ENCODE data around the gene MAP4K4. TPM values are rescaled to one million over a fixed set of nuclear protein-coding genes. Genes with fewer than 3 reads are reported as not detected.

The MAP4K4 gene
- total RNA-seq, 1 donor from 2014 or later = 175 TPM

GRCh38 chr2:101759162-101759561 is 61.7 kb downstream of the MAP4K4 start:
- Mint-ChIP-seq H3K36me3 (peaks cover 2% of the 10 kb centered on the region), H3K4me3 (no peak overlapping the region), H3K9me3 (peaks cover 3% of the 10 kb centered on the region), H3K27ac (peak overlapping the region; percentile 96), H3K4me1 (peaks cover 60% of the 10 kb centered on the region), H3K27me3 (ENCODE audit: low read depth) (no peaks in the 10 kb centered on the region)
- TF ChIP-seq, protein P1, sequence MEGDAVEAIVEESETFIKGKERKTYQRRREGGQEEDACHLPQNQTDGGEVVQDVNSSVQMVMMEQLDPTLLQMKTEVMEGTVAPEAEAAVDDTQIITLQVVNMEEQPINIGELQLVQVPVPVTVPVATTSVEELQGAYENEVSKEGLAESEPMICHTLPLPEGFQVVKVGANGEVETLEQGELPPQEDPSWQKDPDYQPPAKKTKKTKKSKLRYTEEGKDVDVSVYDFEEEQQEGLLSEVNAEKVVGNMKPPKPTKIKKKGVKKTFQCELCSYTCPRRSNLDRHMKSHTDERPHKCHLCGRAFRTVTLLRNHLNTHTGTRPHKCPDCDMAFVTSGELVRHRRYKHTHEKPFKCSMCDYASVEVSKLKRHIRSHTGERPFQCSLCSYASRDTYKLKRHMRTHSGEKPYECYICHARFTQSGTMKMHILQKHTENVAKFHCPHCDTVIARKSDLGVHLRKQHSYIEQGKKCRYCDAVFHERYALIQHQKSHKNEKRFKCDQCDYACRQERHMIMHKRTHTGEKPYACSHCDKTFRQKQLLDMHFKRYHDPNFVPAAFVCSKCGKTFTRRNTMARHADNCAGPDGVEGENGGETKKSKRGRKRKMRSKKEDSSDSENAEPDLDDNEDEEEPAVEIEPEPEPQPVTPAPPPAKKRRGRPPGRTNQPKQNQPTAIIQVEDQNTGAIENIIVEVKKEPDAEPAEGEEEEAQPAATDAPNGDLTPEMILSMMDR (IDR thresholded peaks at IDR 0.05; ENCODE audit: unreplicated experiment) = no peak
- DNase-seq (ENCODE audit: low spot score in 2 of 2, unreplicated experiment in 2 of 2) = no peak

GRCh38 chr2:101762451-101763171 is 65.1 kb downstream of the MAP4K4 start:
- DNase-seq (ENCODE audit: low spot score in 2 of 2, unreplicated experiment in 2 of 2) = no peak
- peaks cover 66% of the 10 kb centered on the region for H3K4me1 Mint-ChIP-seq
- no peaks in the 10 kb centered on the region for H3K27me3 Mint-ChIP-seq (ENCODE audit: low read depth)
- H3K9me3 Mint-ChIP-seq = peaks cover 3% of the 10 kb centered on the region
- peak overlapping the region; percentile 80 for H3K27ac Mint-ChIP-seq
- no peak overlapping the region for H3K4me3 Mint-ChIP-seq
- TF ChIP-seq, protein P1 (IDR thresholded peaks at IDR 0.05; ENCODE audit: unreplicated experiment) = no peak
- peaks cover 2% of the 10 kb centered on the region for H3K36me3 Mint-ChIP-seq

DNA sequence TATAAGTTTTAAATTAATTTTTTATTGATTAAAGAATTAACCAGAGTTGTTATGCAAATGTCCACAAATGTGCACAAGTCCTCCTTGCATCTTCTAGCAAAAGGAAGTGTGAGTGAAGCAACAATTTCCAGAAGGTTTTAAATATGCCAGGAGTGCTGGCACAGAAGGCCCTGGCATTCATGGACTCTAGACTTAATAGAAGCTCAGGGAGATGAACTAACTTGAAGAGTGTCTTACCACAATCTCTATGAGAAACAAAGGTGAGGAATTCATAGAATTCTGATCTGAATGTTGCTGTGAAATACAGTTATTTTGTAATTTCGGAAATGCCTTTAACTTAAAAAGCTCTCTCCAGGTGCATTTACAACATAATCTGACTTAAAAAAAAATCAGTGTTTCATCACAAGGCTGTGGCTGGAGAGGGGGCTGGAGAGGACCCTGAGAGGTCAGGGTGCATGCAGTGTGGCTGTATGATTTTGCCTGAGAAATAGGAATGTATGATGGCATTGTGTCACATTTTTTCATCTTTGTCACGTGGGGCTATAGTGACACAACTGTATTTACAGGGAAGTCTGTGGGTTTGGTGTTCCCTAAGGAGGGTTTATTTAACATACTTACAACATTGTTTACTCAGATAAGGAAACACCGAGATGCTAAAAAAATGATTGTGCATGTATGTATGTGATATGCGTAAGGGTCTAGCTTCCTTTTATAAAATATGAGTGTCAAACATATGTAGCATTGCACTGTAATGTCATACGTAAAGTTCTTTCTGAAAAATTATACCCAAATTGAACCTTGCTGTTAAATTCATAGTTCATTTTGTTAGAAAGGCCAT is 66.2 kb downstream of the MAP4K4 start:
- peak overlapping the region; percentile 72 for H3K27ac Mint-ChIP-seq
- DNase-seq (ENCODE audit: low spot score in 2 of 2, unreplicated experiment in 2 of 2) = no peak
- H3K9me3 Mint-ChIP-seq = peaks cover 3% of the 10 kb centered on the region
- H3K36me3 Mint-ChIP-seq = peaks cover 2% of the 10 kb centered on the region
- H3K4me1 Mint-ChIP-seq = peaks cover 68% of the 10 kb centered on the region
- TF ChIP-seq, protein P1 (IDR thresholded peaks at IDR 0.05; ENCODE audit: unreplicated experiment) = no peak
- H3K27me3 Mint-ChIP-seq (ENCODE audit: low read depth) = no peaks in the 10 kb centered on the region
- H3K4me3 Mint-ChIP-seq = no peak overlapping the region

GRCh38 chr2:101766337-101766736 is 68.8 kb downstream of the MAP4K4 start:
- no peak for DNase-seq (ENCODE audit: low spot score in 2 of 2, unreplicated experiment in 2 of 2)
- Mint-ChIP-seq H3K4me1 (peaks cover 75% of the 10 kb centered on the region), H3K4me3 (no peak overlapping the region), H3K9me3 (peaks cover under 1% of the 10 kb centered on the region), H3K36me3 (no peaks in the 10 kb centered on the region), H3K27me3 (ENCODE audit: low read depth) (no peaks in the 10 kb centered on the region), H3K27ac (peak overlapping the region; percentile 78)
- TF ChIP-seq, protein P1 (IDR thresholded peaks at IDR 0.05; ENCODE audit: unreplicated experiment) = no peak

- Mint-ChIP-seq H3K9me3 (no peaks in the 10 kb centered on the region), H3K4me3 (no peak overlapping the region), H3K27me3 (ENCODE audit: low read depth) (no peaks in the 10 kb centered on the region), H3K4me1 (peaks cover 78% of the 10 kb centered on the region), H3K27ac (peak overlapping the region; percentile 78), H3K36me3 (no peaks in the 10 kb centered on the region)
- TF ChIP-seq, protein P1 (IDR thresholded peaks at IDR 0.05; ENCODE audit: unreplicated experiment) = no peak
- DNase-seq (ENCODE audit: low spot score in 2 of 2, unreplicated experiment in 2 of 2) = no peak
Measured at GRCh38 chr2:101766871-101767739, 69.6 kb downstream of the MAP4K4 start.

All from mesothelial cell of epicardium (in vitro differentiated cells).